ENCODE measurements around the gene ABCA3. TPM values are rescaled to one million over a fixed set of nuclear protein-coding genes. Genes with fewer than 3 reads are reported as not detected.
"Not testable (repeated sequence)": the region's sequence is repeated elsewhere in the genome, so short reads cannot be mapped to it uniquely, and the experiment has no call there.

ABCA3 gene
- total and polyA plus RNA-seq, 7 donors = 0.46 to 21.3 (median 4.9) TPM

DNA sequence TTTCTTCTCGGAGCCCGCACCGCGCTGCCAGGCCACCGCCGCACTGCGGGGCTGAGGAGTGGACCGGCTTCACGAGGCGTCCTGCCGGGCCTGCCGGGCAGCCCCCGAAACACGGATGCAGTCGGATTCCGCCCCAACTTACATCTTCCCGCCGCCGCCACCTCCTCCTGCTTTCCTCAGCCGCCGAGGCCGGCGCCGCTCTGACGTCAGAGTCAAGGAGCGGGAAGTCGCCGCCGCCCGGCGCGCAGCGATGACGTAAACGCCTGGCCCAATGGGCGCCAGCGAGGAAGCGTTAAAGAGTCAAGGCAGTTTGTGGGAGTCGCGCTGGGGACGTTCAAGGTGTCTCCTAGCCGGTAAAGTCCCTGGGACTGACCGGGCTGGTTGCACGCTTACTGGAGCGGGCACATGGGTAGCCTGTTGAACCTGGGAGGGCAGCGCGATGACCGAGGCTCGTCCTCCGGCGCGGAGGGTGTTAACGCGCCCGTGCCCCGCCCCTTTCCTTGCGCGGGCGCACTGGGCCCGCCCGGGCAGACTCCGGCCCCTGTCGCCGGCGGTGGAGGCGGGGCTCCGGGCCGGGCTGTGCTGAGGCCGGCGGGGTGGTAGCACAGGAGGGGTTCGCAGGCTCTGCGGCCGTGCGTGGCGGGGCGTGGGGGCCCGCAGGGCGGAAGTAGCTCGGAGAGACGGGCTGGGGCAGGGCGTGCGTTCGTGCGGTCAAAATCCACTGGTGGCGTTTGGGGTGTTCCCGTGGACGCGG is 72.4 kb downstream of the ABCA3 start, which contains the start of gene RNPS1:
Gene RNPS1, minus strand, starts transcription at position 214 of the 754 bp plus-strand sequence. CDS start 3,483 bp downstream, outside the sequence.
- Histone ChIP-seq H3K36me3 (peaks cover 0 to 14% (median 5%) of the 10 kb centered on the region in 4 donors), H3K27me3 (no peaks in the 10 kb centered on the region), H3K4me3 (peak within 1 kb of the TSS; percentile 70 to 90 (median 78)), H3K9me3 (no peaks in the 10 kb centered on the region), H3K4me1 (peaks cover 0 to 52% (median 35%) of the 10 kb centered on the region in 4 donors), H3K27ac (peak within 1 kb of the TSS; percentile 87 to 98 (median 96))
- peak in 2 of 4 donors; percentile 33 to 43 for TF ChIP-seq EP300 (IDR thresholded peaks at IDR 0.05)
- TF ChIP-seq POLR2A (IDR thresholded peaks at IDR 0.05) = peak; percentile 98 to 99
- peak; percentile 99 to 100 (median 99) for TF ChIP-seq POLR2AphosphoS5 (IDR thresholded peaks at IDR 0.05)
- no peak for TF ChIP-seq CTCF (IDR thresholded peaks at IDR 0.05)
- peak; percentile 98 for DNase-seq
- WGBS, 2 donors = 2% methylated on average over 88 of the region's 88 CpGs
- intact Hi-C loops (cut with DNase I) = loop anchor here (1.0 to 5.0 kb wide), 4 partner anchors 17 to 961 kb away; partner anchors contain the start of genes E4F1, ECI1 and UBE2I

DNA sequence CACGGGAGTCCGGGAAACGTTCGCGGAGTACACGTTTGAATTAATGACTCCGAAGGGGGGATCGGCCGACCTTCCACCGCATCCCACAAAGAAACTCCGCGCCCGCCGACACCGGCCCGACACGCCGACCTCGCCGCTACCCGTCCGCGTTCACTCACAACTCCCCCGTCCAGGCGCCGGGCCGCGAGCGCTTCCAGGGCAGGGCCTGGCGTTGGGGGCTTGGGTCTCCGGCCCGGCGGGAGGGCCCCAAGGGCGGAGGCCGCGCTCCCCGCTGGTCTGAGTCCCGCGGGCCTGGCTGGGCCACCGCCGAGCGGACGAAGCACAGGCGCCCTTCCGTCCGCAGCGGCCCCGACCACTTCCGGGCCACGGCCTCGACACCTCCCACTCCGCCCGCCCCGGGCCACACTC is 73.0 kb downstream of the ABCA3 start:
- Histone ChIP-seq H3K27ac (peak overlapping the region; percentile 87 to 98 (median 96)), H3K36me3 (peaks cover 0 to 20% (median 10%) of the 10 kb centered on the region in 4 donors), H3K4me3 (peak overlapping the region; percentile 70 to 90 (median 78)), H3K4me1 (peaks cover 0 to 52% (median 35%) of the 10 kb centered on the region in 4 donors)
- not testable (repeated sequence) for DNase-seq, H3K9me3 ChIP-seq, H3K27me3 ChIP-seq
- WGBS, 2 donors = 0 to 1% methylated on average over 54 of the region's 54 CpGs
- intact Hi-C loops (cut with DNase I) = loop anchor here (5.0 kb wide), 3 partner anchors 45 to 960 kb away; partner anchors contain the start of genes E4F1 and UBE2I

DNA sequence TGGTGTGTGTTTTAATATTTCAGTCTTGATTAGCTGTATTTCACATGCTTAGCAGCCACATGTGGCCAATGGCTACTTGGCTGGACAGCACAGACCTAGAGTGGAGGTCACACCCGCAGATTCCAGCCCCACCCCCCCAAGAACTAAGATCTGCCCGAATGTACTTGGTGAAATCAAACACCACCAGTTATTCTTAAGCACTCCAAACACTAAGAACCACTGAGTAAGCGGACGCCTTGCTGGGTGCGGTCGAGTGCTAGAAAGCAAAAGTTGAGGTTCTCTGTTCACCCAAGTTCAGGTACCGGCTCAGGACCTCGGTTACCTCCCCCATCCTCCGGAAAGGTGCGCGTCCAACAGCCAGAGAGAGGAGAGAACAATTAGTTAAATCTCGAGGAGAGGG is 73.6 kb downstream of the ABCA3 start:
- intact Hi-C loops (cut with DNase I) = loop anchor here (5.0 kb wide), 3 partner anchors 45 to 960 kb away; partner anchors contain the start of genes E4F1 and UBE2I
- H3K27ac ChIP-seq = peak overlapping the region in 3 of 4 donors; percentile 87 to 97 (median 95)
- H3K9me3 ChIP-seq, H3K27me3 ChIP-seq, DNase-seq: not testable (repeated sequence)
- WGBS, 2 donors = 1 to 7% methylated on average over 11 of the region's 12 CpGs
- peaks cover 0 to 51% (median 35%) of the 10 kb centered on the region in 4 donors for H3K4me1 ChIP-seq
- H3K36me3 ChIP-seq = peaks cover 1 to 26% (median 17%) of the 10 kb centered on the region in 4 donors
- peak overlapping the region; percentile 70 to 90 (median 78) for H3K4me3 ChIP-seq

DNA sequence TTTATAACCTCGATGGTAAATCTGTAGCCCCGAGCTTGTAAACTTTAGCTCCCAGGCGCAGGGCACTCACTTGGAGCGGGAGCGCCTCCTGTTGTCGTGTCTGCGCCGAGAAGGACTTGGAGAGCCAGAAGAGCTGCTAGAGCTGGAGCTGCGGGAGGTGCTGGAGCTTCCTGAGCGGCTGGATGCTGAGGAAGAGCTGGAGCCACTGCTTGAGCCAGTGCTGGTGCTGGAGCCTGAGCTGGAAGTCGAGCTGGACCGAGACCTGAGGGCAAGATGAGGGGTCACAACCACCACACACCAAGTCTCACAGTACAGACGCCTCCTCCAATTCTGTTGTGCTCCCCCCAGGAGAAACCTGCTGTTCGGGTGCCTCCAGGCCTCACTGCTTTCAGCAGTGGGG is 77.5 kb downstream of the ABCA3 start:
- H3K4me3 ChIP-seq; H3K9me3 ChIP-seq; intact Hi-C loops (cut with DNase I); DNase-seq; H3K27ac ChIP-seq; H3K27me3 ChIP-seq: not testable (repeated sequence)
- WGBS, 2 donors = 81 to 89% methylated on average over 14 of the region's 14 CpGs
- Histone ChIP-seq H3K36me3 (peaks cover 14 to 64% (median 47%) of the 10 kb centered on the region in 4 donors), H3K4me1 (peaks cover 0 to 26% (median 19%) of the 10 kb centered on the region in 4 donors)

- WGBS, 2 donors = 66 to 87% methylated on average over 8 of the region's 8 CpGs
- H3K4me3 ChIP-seq = no peak overlapping the region
- no peak overlapping the region for H3K27ac ChIP-seq
- H3K9me3 ChIP-seq = no peaks in the 10 kb centered on the region
- DNase-seq = no peak
- no peaks in the 10 kb centered on the region for H3K27me3 ChIP-seq
- intact Hi-C loops (cut with DNase I) = no loop called here
- H3K4me1 ChIP-seq = peaks cover 0 to 7% (median under 1%) of the 10 kb centered on the region in 4 donors
- peaks cover 34 to 92% (median 72%) of the 10 kb centered on the region in 4 donors for H3K36me3 ChIP-seq
- no peak for TF ChIP-seq CTCF (IDR thresholded peaks at IDR 0.05)
- no peak for TF ChIP-seq POLR2AphosphoS5 (IDR thresholded peaks at IDR 0.05)
Observed at GRCh38 chr16:2260250-2260649, 80.3 kb downstream of the ABCA3 start.

DNA sequence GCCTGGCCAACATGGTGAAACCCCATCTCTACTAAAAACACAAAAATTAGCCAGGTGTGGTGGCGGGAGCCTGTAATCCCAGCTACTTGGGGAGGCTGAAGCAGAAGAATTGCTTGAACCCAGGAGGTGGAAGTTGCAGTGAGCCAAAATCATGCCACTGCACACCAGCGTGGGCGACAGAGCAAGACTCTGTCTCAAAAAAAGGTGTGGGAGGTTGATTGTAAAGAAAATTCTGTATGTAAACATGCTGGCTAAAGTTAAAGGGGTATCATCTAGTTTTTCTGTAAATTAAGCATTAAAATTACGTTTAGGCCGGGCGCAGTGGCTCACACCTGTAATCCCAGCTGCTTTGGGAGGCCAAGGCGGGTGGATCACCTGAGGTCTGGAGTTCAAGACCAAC is 82.0 kb downstream of the ABCA3 start:
- not testable (repeated sequence) for H3K4me1 ChIP-seq, H3K27ac ChIP-seq
- peaks cover 47 to 100% (median 87%) of the 10 kb centered on the region in 4 donors for H3K36me3 ChIP-seq

More for the DNA sequence above, 82.0 kb downstream of the ABCA3 start:
- 96% methylated on average over 7 of the region's 7 CpGs for WGBS, 2 donors
- H3K4me3 ChIP-seq; DNase-seq; H3K27me3 ChIP-seq; H3K9me3 ChIP-seq; intact Hi-C loops (cut with DNase I): not testable (repeated sequence)

Data from sigmoid colon (tissue), 7 donors.